Heart right ventricle (tissue), 16 donors: ENCODE results near the gene HTT. TPM values are rescaled to one million over a fixed set of nuclear protein-coding genes. Genes with fewer than 3 reads are reported as not detected.
A peak's percentile ranks its signal among the peaks of the same experiment; 100 is the strongest.

Experiments used
- ATAC-seq, 8 donors: fragments of 200-7000 bp; cut with Tn5 transposase; one replicate each; pipeline ENCODE4 v1.9.1; 2020; ENCODE audit warnings: mild to moderate bottlenecking in 8 of 8, moderate library complexity in 8 of 8, moderate number of reproducible peaks in 1 of 8
- DNase-seq, 2 donors: peaks; one replicate each; pipeline ENCODE4 v3.0.0-alpha.2; 2020
- H3K27ac ChIP-seq, 10 donors: fragments of 200-600 bp; sonication (generic) in 2 of 10; one replicate each; pipeline versions ENCODE4 v1.5.0 to v1.8.0; 2020 to 2022; ENCODE audit warnings: mild to moderate bottlenecking in 3 of 10
- H3K27me3 ChIP-seq, 7 donors: fragments of 200-600 bp; one replicate each; pipeline ENCODE4 v1.8.0; 2021 to 2022; ENCODE audit warnings: mild to moderate bottlenecking in 2 of 7
- H3K36me3 ChIP-seq, 9 donors: fragments of 200-600 bp; sonication (generic) in 1 of 9; one replicate each; pipeline versions ENCODE4 v1.5.0 to v1.8.0; 2020 to 2022; ENCODE audit warnings: mild to moderate bottlenecking in 2 of 9
- H3K4me1 ChIP-seq, 9 donors: fragments of 200-600 bp; sonication (generic) in 1 of 9; one replicate each; pipeline versions ENCODE4 v1.5.0 to v1.8.0; 2020 to 2022; ENCODE audit warnings: mild to moderate bottlenecking in 4 of 9
- H3K4me3 ChIP-seq, 10 donors: fragments of 200-600 bp; sonication (generic) in 2 of 10; one replicate each; pipeline versions ENCODE4 v1.5.0 to v1.8.0; 2020 to 2022; ENCODE audit warnings: mild to moderate bottlenecking in 7 of 10, moderate library complexity in 2 of 10
- H3K9me3 ChIP-seq, 11 donors: fragments of 200-600 bp in 10 of 11; sonication (generic) in 2 of 11; one replicate each; pipeline versions ENCODE4 v1.5.0 to v1.8.0; 2013 to 2022; ENCODE audit warnings: mild to moderate bottlenecking in 2 of 11, control low read depth in 1 of 11, moderate library complexity in 1 of 11
- WGBS, 2 donors: extraction: QIAGEN DNeasy Blood & Tissue Kit; methylation state at CpG; one replicate each; pipeline ENCODE4 v1.1.7; 2013; ENCODE audit warnings: inconsistent platforms in 1 of 2; 5-methylcytosine and 5-hydroxymethylcytosine counted together
- intact Hi-C, 10 donors: fragments of 100-400 bp; cut with DNase I; formaldehyde crosslinking; loops; one replicate each; pipeline versions ENCODE4 v1.11.1 to v1.14.2; 2022
- polyA plus RNA-seq, 2 donors: library from polyadenylated mRNA; stranded (reverse); fragments of 200-250 nt; gene quantifications; one replicate each; pipeline ENCODE4 v1.2.3, GENCODE V29; 2013
- total RNA-seq, 10 donors: library from RNA; stranded (reverse); fragmentation: NEBNext Ultra II Directional in 3 of 10; extraction: Animal tissue kit (Norgen Biotek cat#: 25700) in 3 of 10; gene quantifications; one replicate each; pipeline versions ENCODE4 v1.2.1 to v1.2.4, GENCODE V29; 2021 to 2023
- TF ChIP-seq, protein P1 (sequence below), 9 donors: fragments of 200-600 bp; sonication (generic) in 2 of 9; IDR thresholded peaks; one replicate each; pipeline versions ENCODE4 v1.5.0 to v1.8.0; 2021 to 2022; ENCODE audit warnings: antibody characterized with exemption in 9 of 9, mild to moderate bottlenecking in 5 of 9, moderate library complexity in 1 of 9
- donor health status: Arrhythmogenic right ventricular cardiomyopathy.
- donor health status: ischemic (EF 13 %, LVEDD 7.1; RV severe dilation, severe dysfunction).
- donor health status: healthy with polysubstance abuse.
- donor health status: DM: no; HTN: yes; CAD: no.
- donor health status: DM: no; HTN: no; CAD: no.
- donor health status: ischemic (EF 25% LVEDD 6.9; RV normal size, moderate dysfunction).
- donor health status: ischemic (EF 25% LVEDD 5.7; RV mildly dilated, moderate dysfunction).
- donor health status: healthy.
- donor health status: DM: yes; HTN: yes; CAD: no.
- donor health status: Ischemic cardiomyopathy.
- donor health status: ischemic (EF 35%, LVEDD 5.7; RV mildly dilated, moderate dysfunction).
- donor health status: nonischemic (EF 11% LVEDD 7.7; RV severe dilation, severe dysfunction).
- donor health status: DM: yes; HTN: yes; CAD: no.
- donor health status: PGD.
- donor health status: ischemic (EF 29% LVEDD 5.4; RV normal size, mild dysfunction).
- donor health status: nonischemic (EF 23%, LVEDD 6.1; RV moderate dilation, normal function).

Gene HTT
- total and polyA plus RNA-seq, 12 donors, result 6.3 to 34.0 (median 24.1) TPM

DNA sequence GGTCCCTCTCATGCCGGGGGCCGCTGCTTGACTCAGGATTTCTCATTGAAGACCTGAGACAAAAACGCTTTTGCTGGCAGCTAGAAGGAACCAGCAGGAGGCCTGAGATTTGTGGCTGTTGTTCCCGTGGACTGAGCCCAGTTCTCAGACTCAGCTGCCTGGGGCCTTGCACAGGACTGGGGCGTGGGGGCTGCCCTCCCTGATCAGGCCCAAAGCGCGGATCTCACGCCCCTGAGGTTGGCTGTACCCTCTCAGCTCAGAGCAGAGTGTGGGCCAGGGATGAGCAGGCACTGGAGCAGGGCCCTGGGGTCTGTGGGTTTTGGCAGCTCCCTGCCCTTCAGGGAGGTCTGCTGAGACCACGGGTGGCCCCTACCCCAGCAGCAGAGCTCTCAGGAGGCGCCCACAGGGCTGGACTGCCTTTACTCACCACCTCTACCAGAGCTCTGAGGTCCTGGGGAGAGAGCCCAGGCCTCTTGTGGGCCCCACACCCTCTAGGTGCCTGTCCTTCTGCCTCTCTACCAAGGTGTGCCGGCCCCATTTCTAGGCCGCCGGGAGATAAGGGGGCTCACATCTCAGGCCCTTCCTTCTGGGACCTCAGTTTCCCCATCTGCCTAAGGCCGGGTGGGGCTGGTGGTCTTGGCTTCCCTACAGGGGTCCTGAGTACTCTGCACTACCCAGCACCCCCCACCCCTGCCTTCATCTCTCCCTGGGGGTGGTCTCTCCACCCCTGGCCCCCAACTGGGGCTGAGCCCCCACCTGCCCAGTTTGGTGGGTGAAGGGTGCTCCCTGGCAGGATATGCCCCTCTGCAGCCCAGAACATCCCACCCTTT, 180.0 kb downstream of the HTT start:
- DNase-seq, result no peak

DNA sequence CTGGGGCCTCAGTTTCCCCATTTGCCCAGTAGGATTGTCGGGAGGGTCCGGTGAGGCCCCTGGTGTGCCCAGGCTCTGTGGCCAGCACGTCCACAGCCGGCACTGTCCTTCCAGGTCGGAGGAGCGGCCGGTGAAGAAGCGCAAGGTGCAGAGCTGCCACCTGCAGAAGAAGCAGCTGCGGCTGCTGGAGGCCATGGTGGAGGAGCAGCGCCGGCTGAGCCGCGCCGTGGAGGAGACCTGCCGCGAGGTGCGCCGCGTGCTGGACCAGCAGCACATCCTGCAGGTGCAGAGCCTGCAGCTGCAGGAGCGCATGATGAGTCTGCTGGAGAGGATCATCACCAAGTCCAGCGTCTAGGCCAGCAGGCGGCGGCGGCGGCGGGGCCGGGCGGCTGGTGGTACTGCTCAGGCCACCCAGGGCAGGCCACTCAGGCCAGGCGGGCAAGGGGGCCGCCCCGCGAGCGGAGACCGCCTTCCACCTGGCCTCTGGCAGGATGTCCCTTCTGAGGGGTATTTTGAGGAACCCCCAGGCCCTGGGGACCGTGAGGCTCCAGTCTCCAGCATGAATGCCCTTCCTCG, 181.2 kb downstream of the HTT start:
- intact Hi-C loops, result no loop called here
- DNase-seq (no peak), ATAC-seq (no peak)
- H3K4me1 ChIP-seq, result no peaks in the 10 kb centered on the region
- WGBS, 2 donors, result 95 to 98% methylated on average over 36 of the region's 36 CpGs
- H3K9me3 ChIP-seq, result peaks cover 0 to 4% (median 0%) of the 10 kb centered on the region in 11 donors
- peaks cover 0 to 3% (median 0%) of the 10 kb centered on the region in 9 donors for H3K36me3 ChIP-seq
- H3K27ac ChIP-seq, result no peak overlapping the region
- H3K4me3 ChIP-seq, result no peak overlapping the region
- no peaks in the 10 kb centered on the region for H3K27me3 ChIP-seq
- TF ChIP-seq, protein P1, sequence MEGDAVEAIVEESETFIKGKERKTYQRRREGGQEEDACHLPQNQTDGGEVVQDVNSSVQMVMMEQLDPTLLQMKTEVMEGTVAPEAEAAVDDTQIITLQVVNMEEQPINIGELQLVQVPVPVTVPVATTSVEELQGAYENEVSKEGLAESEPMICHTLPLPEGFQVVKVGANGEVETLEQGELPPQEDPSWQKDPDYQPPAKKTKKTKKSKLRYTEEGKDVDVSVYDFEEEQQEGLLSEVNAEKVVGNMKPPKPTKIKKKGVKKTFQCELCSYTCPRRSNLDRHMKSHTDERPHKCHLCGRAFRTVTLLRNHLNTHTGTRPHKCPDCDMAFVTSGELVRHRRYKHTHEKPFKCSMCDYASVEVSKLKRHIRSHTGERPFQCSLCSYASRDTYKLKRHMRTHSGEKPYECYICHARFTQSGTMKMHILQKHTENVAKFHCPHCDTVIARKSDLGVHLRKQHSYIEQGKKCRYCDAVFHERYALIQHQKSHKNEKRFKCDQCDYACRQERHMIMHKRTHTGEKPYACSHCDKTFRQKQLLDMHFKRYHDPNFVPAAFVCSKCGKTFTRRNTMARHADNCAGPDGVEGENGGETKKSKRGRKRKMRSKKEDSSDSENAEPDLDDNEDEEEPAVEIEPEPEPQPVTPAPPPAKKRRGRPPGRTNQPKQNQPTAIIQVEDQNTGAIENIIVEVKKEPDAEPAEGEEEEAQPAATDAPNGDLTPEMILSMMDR (IDR thresholded peaks at IDR 0.05), result no peak

More for the DNA sequence above, 180.0 kb downstream of the HTT start:
- Histone ChIP-seq H3K4me1 (no peaks in the 10 kb centered on the region), H3K9me3 (peaks cover 0 to 1% (median 0%) of the 10 kb centered on the region in 11 donors), H3K4me3 (no peak overlapping the region), H3K27ac (no peak overlapping the region), H3K36me3 (peaks cover 0 to 3% (median 0%) of the 10 kb centered on the region in 9 donors), H3K27me3 (no peaks in the 10 kb centered on the region)
- WGBS, 2 donors, result 94 to 96% methylated on average over 14 of the region's 14 CpGs
- ATAC-seq, result no peak
- TF ChIP-seq, protein P1 (IDR thresholded peaks at IDR 0.05), result no peak
- intact Hi-C loops, result no loop called here

DNA sequence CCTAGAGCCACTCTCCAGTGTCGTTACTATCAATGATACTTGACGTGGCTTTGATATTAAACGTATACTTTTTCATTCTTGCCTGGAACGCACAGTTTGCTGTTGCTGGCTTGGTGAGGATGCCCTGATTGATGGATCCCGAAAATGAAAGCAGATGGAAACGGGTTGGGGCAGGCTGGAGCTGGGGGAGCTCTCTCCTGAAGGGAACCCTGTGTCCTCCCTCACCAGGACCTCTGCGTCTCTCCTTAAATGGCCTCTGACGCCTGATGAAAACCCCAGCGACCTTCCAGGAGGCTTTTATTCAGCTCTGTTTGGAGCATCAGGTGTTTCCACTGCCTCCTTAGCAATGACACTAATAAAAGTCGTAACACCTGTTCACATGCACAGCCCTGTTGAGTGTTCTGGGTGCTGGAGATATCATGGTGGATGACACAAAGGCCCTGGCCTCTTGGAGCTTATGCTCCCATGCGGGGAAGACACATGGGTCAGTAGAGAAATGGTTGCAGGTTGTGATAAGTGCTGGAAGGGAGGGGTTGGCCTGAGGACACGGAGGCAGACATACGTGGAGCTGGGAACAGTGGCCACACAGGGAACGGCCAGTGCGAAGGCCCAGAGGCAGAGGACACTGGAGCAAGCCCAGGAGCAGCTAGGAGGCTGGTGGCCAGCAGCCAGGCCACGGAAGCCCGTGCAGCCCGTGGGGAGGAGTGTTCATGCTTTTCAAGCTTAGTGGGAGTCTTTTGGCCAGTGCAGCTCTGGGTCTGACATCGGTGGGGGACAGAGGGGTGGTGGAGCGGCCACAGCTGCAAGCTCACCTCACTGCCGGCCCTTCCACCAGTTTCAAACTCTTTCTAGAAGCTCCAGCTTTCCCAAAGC, 182.0 kb downstream of the HTT start:
- ATAC-seq (no peak), DNase-seq (no peak)
- TF ChIP-seq, protein P1 (IDR thresholded peaks at IDR 0.05), result no peak
- H3K27ac ChIP-seq, result no peak overlapping the region
- peaks cover 0 to 3% (median 0%) of the 10 kb centered on the region in 9 donors for H3K36me3 ChIP-seq
- no peak overlapping the region for H3K4me3 ChIP-seq
- no peaks in the 10 kb centered on the region for H3K4me1 ChIP-seq
- WGBS, 2 donors, result 90 to 93% methylated on average over 21 of the region's 21 CpGs
- intact Hi-C loops, result no loop called here
- peaks cover 0 to 4% (median 0%) of the 10 kb centered on the region in 11 donors for H3K9me3 ChIP-seq
- no peaks in the 10 kb centered on the region for H3K27me3 ChIP-seq

DNA sequence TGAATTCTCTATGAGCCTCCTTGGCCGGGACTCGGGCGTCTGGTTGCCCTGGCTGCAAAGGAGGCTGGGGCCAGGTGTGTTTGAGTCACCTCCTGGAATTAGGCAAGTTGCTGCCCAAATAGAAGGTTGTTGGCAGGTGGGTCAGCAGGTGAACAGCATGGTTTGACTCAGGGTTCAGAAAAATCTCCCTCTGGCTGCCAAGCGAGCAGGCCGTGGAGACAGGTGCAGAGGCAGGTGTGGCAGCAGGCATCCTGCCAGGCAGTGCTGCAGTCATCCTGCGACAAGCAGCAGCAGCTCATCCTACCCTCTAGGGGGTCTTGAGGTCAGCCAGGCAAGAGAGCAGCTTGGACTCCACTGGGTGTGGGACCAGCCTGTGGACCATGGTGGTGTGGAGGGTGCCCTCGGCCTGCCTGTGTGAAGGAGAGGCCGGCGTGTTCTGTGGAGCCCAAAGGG, 182.6 kb downstream of the HTT start:
- Histone ChIP-seq H3K4me3 (no peak overlapping the region), H3K27me3 (no peaks in the 10 kb centered on the region), H3K9me3 (peaks cover 0 to 4% (median 0%) of the 10 kb centered on the region in 11 donors), H3K27ac (no peak overlapping the region), H3K36me3 (peaks cover 0 to 3% (median 0%) of the 10 kb centered on the region in 9 donors), H3K4me1 (no peaks in the 10 kb centered on the region)
- TF ChIP-seq, protein P1 (IDR thresholded peaks at IDR 0.05), result no peak
- intact Hi-C loops, result no loop called here
- DNase-seq, result peak in 1 of 2 donors; percentile 3
- no peak for ATAC-seq
- WGBS, 2 donors, result 94 to 96% methylated on average over 9 of the region's 9 CpGs
